Effector memory CD8-positive, alpha-beta T cell (primary cell): ENCODE measurements around the gene SLC7A7.
"Not testable (repeated sequence)": the region's sequence is repeated elsewhere in the genome, so short reads cannot be mapped to it uniquely, and the experiment has no call there.

Experiments
- ATAC-seq: fragments of 150-1000 bp; cut with Tn5 transposase; replicated peaks from 2 replicates; pipeline ENCODE4 v1.10.0; 2021; ENCODE audit warnings: mild to moderate bottlenecking, moderate library complexity
- DNase-seq, 3 experiments: peaks; one replicate each; pipeline ENCODE4 v3.0.0; 2021
- H3K27ac Mint-ChIP-seq, 2 donors: one replicate each; pipeline ENCODE4 v1.8.0; 2022; ENCODE audit warnings: mild to moderate bottlenecking in 2 of 2, mixed read lengths in 2 of 2, moderate library complexity in 2 of 2
- H3K27me3 Mint-ChIP-seq, 2 donors: one replicate each; pipeline ENCODE4 v1.8.0; 2022; ENCODE audit warnings: mixed read lengths in 2 of 2
- H3K36me3 Mint-ChIP-seq: one replicate; pipeline ENCODE4 v1.8.0; 2022; ENCODE audit warnings: mild to moderate bottlenecking, moderate library complexity, mixed read lengths; ENCODE audit not compliant: insufficient read depth
- H3K4me1 Mint-ChIP-seq, 2 donors: one replicate each; pipeline ENCODE4 v1.8.0; 2022; ENCODE audit warnings: low read depth in 2 of 2, mixed read lengths in 2 of 2
- H3K4me3 Mint-ChIP-seq, 2 donors: one replicate each; pipeline ENCODE4 v1.8.0; 2022; ENCODE audit warnings: mild to moderate bottlenecking in 2 of 2, mixed read lengths in 2 of 2, moderate library complexity in 2 of 2
- H3K9me3 Mint-ChIP-seq, 2 donors: one replicate each; pipeline ENCODE4 v1.8.0; 2022; ENCODE audit warnings: mixed read lengths in 2 of 2

Gene SLC7A7

DNA sequence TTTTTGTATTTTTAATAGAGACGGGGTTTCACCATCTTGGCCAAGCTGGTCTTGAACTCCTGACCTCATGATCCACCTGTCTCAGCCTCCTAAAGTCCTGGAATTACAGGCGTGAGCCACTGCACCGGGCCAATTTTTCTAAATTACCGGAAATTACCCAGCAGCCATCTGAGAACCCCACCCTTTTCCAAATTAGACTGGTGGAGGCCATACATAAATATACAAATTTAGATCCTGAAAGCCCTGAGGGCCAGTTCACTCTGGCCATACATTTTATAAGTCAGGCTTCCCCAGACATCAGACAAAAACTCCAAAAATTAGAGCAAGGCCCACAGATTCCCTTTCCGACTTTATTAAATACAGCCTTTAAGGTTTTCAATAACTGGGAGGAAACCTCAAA, 83.2 kb downstream of the SLC7A7 start:
- H3K27ac Mint-ChIP-seq, H3K4me3 Mint-ChIP-seq, ATAC-seq, DNase-seq, H3K36me3 Mint-ChIP-seq, H3K9me3 Mint-ChIP-seq, H3K4me1 Mint-ChIP-seq: not testable (repeated sequence)
- H3K27me3 Mint-ChIP-seq = peaks cover 11 to 18% of the 10 kb centered on the region in 2 donors

GRCh38 chr14:22726012-22726411, 89.2 kb downstream of the SLC7A7 start:
- Mint-ChIP-seq H3K4me1 (no peaks in the 10 kb centered on the region), H3K9me3 (no peaks in the 10 kb centered on the region), H3K36me3 (no peaks in the 10 kb centered on the region), H3K27me3 (peaks cover 0 to 6% of the 10 kb centered on the region in 2 donors), H3K27ac (no peak overlapping the region), H3K4me3 (no peak overlapping the region)
- DNase-seq (no peak), ATAC-seq (no peak)

DNA sequence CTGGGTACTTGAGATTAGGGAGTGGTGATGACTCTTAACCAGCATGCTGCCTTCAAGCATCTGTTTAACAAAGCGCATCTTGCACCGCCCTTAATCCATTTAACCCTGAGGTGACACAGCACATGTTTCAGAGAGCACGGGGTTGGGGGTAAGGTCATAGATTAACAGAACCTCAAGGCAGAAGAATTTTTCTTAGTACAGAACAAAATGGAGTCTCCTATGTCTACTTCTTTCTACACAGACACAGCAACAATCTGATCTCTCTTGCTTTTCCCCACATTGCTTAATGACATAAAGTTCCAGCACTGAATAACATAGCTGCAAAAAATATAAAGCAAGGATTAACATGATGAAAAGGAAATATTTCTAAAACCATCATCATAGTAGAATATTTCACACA, 89.9 kb downstream of the SLC7A7 start:
- not testable (repeated sequence) for H3K36me3 Mint-ChIP-seq, H3K9me3 Mint-ChIP-seq, H3K27ac Mint-ChIP-seq, H3K27me3 Mint-ChIP-seq, ATAC-seq, H3K4me3 Mint-ChIP-seq, DNase-seq, H3K4me1 Mint-ChIP-seq

GRCh38 chr14:22724847-22725246, 90.4 kb downstream of the SLC7A7 start:
- not testable (repeated sequence) for H3K4me1 Mint-ChIP-seq, H3K4me3 Mint-ChIP-seq, ATAC-seq, H3K9me3 Mint-ChIP-seq, H3K36me3 Mint-ChIP-seq, DNase-seq, H3K27ac Mint-ChIP-seq, H3K27me3 Mint-ChIP-seq

- Mint-ChIP-seq H3K4me1 (no peaks in the 10 kb centered on the region), H3K27me3 (peaks cover 0 to 4% of the 10 kb centered on the region in 2 donors), H3K27ac (no peak overlapping the region), H3K9me3 (no peaks in the 10 kb centered on the region), H3K36me3 (peaks cover 4% of the 10 kb centered on the region), H3K4me3 (no peak overlapping the region)
- DNase-seq (no peak), ATAC-seq (no peak)
Observed at GRCh38 chr14:22723815-22724214, 91.4 kb downstream of the SLC7A7 start.
